ENCODE measurements around the gene LBHD1.

GRCh38 chr11:62671608-62672389 lies at the start of gene LBHD1, which contains the start of gene UQCC3:
- TF ChIP-seq CTCF (conservative IDR thresholded peaks at IDR 0.05; ENCODE audit: low read depth, low read length) (no peak), EZH2 (IDR thresholded peaks at IDR 0.05; ENCODE audit: borderline replicate concordance, low read depth, low read length, poor library complexity, severe bottlenecking) (no peak)
